Adrenal gland (tissue), 12 donors: ENCODE measurements around the gene VCAM1. TPM values are rescaled to one million over a fixed set of nuclear protein-coding genes. Genes with fewer than 3 reads are reported as not detected.
"Not testable (repeated sequence)": the region's sequence is repeated elsewhere in the genome, so short reads cannot be mapped to it uniquely, and the experiment has no call there.

ENCODE experiments used
- DNase-seq, 7 donors: peaks; one replicate each; pipeline ENCODE4 v3.0.0-alpha.2; 2019 to 2020
- H3K27ac ChIP-seq, 5 donors: fragments of 200-600 bp; sonication (generic) in 4 of 5; 1 replicate in 3 of 5; 2 replicates in 2 of 5; pipeline versions ENCODE4 v1.5.1 to v1.8.0; 2016 to 2020; ENCODE audit warnings: mild to moderate bottlenecking in 1 of 5
- H3K27me3 ChIP-seq: fragments of 200-600 bp; 2 replicates; pipeline ENCODE4 v1.8.0; 2021
- H3K36me3 ChIP-seq, 2 donors: fragments of 200-600 bp; replicated peaks in 1 of 2; 1 replicate in 1 of 2; 2 replicates in 1 of 2; pipeline versions ENCODE4 v1.5.1 to v1.8.0; 2018 to 2022
- H3K4me1 ChIP-seq, 2 donors: fragments of 200-600 bp; replicated peaks in 1 of 2; 1 replicate in 1 of 2; 2 replicates in 1 of 2; pipeline versions ENCODE4 v1.5.1 to v1.8.0; 2018 to 2021
- H3K4me3 ChIP-seq, 4 donors: fragments of 200-600 bp; sonication (generic) in 3 of 4; one replicate each; pipeline ENCODE4 v1.5.1; 2016 to 2018
- H3K9me3 ChIP-seq, 3 donors: fragments of 200-600 bp; sonication (generic) in 1 of 3; replicated peaks in 1 of 3; 1 replicate in 2 of 3; 2 replicates in 1 of 3; pipeline versions ENCODE4 v1.5.1 to v1.8.0; 2016 to 2021
- POLR2A ChIP-seq, 2 donors: fragments of 450-650 bp; IDR thresholded peaks; one replicate each; pipeline ENCODE4 v1.6.1; 2017; ENCODE audit warnings: antibody characterized with exemption in 2 of 2, mild to moderate bottlenecking in 2 of 2, moderate library complexity in 1 of 2
- WGBS, 4 donors: extraction: QIAGEN DNeasy Blood & Tissue Kit in 2 of 4; methylation state at CpG; one replicate each; pipeline versions ENCODE4 v1.1.5 to v1.1.7; 2013 to 2017; 5-methylcytosine and 5-hydroxymethylcytosine counted together
- intact Hi-C, 2 donors: fragments of 100-400 bp; cut with DNase I; formaldehyde crosslinking; loops; one replicate each; pipeline versions ENCODE4 v1.14.1 to v1.15.0; 2022 to 2023
- polyA plus RNA-seq, 3 donors: library from polyadenylated mRNA; stranded (reverse); fragments of 200-250 nt in 2 of 3; fragments of 350-450 nt in 1 of 3; fragmentation: Illumina TruSeq in 1 of 3; extraction: RNeasy Lipid Tissue Mini Kit (QIAGEN cat#74804) in 1 of 3; gene quantifications; one replicate each; pipeline ENCODE4 v1.2.3, GENCODE V29; 2013 to 2014
- total RNA-seq, 9 donors: library from RNA; depleted of rRNA in 4 of 9; stranded (reverse); fragments of >200 nt in 4 of 9; fragments of 120-200 nt in 1 of 9; fragmentation: NEBNext Ultra II Directional in 1 of 9; extraction: Animal tissue kit (Norgen Biotek cat#: 25700) in 1 of 9; gene quantifications; one replicate each; pipeline versions ENCODE4 v1.1.0 to v1.2.4, GENCODE V29; 2013 to 2023
- TF ChIP-seq, protein P1 (sequence below), 6 experiments: fragments of 450-650 bp in 4 of 6; fragments of 200-600 bp in 2 of 6; sonication (generic) in 1 of 6; IDR thresholded peaks; 1 replicate in 5 of 6; 2 replicates in 1 of 6; pipeline versions ENCODE4 v1.5.1 to v1.8.0; 2016 to 2021; ENCODE audit warnings: antibody characterized with exemption in 6 of 6, mild to moderate bottlenecking in 2 of 6, moderate library complexity in 1 of 6
- donor health status: healthy with polysubstance abuse.
- donor health status: Bipolar disorder and iron deficiency.
- donor health status: DM: yes; HTN: yes; CAD: no.
- donor health status: DM: no; HTN: no; CAD: no.
- donor health status: DM: no; HTN: no; CAD: no.
- donor health status: DM: yes; HTN: yes; CAD: no.

The VCAM1 gene
- total and polyA plus RNA-seq, 12 donors = 32.3 to 233 (median 78.3) TPM

DNA sequence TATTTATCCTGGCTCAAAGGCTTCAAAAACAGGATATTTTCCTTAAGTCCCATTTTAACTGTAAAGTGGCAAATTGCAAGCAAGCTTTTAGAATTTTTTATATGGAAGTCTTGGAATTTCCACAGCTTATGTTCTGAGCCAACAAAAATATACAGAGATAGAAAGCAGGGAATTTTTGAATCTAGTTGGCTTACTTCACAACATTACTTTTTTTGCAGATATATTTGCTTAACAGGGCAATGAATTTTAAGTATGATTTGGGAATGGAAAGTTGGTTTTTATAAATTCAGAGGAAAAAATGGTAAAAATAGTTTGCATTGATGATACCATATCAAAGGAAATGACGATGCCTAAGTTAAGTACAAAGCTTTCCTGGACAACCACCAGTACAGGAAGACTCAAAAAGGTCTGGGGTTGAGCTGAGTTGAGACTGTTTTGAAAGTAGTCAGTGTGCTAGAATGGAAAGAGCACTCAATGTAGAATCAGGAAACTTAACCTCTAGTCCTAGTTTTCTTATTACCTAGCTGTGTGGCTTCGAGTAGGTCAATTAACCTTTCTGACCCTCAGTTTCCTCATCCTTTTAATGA lies 11.0 kb upstream of the VCAM1 start:
- no peaks in the 10 kb centered on the region for H3K27me3 ChIP-seq
- TF ChIP-seq, protein P1, sequence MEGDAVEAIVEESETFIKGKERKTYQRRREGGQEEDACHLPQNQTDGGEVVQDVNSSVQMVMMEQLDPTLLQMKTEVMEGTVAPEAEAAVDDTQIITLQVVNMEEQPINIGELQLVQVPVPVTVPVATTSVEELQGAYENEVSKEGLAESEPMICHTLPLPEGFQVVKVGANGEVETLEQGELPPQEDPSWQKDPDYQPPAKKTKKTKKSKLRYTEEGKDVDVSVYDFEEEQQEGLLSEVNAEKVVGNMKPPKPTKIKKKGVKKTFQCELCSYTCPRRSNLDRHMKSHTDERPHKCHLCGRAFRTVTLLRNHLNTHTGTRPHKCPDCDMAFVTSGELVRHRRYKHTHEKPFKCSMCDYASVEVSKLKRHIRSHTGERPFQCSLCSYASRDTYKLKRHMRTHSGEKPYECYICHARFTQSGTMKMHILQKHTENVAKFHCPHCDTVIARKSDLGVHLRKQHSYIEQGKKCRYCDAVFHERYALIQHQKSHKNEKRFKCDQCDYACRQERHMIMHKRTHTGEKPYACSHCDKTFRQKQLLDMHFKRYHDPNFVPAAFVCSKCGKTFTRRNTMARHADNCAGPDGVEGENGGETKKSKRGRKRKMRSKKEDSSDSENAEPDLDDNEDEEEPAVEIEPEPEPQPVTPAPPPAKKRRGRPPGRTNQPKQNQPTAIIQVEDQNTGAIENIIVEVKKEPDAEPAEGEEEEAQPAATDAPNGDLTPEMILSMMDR (IDR thresholded peaks at IDR 0.05) = no peak
- no peak for TF ChIP-seq POLR2A (IDR thresholded peaks at IDR 0.05)
- H3K9me3 ChIP-seq = no peaks in the 10 kb centered on the region
- 45 to 56% (median 53%) methylated on average over 2 of the region's 2 CpGs for WGBS, 4 donors
- no peak for DNase-seq
- no peaks in the 10 kb centered on the region for H3K36me3 ChIP-seq
- H3K4me3 ChIP-seq = no peak overlapping the region
- intact Hi-C loops = loop anchor here in 1 of 2 donors (10.0 kb wide), 1 partner anchor 64 kb away; no protein-coding TSS in a partner anchor
- peak overlapping the region in 1 of 5 donors; percentile 51 for H3K27ac ChIP-seq
- H3K4me1 ChIP-seq = peaks cover 22 to 46% of the 10 kb centered on the region in 2 donors

DNA sequence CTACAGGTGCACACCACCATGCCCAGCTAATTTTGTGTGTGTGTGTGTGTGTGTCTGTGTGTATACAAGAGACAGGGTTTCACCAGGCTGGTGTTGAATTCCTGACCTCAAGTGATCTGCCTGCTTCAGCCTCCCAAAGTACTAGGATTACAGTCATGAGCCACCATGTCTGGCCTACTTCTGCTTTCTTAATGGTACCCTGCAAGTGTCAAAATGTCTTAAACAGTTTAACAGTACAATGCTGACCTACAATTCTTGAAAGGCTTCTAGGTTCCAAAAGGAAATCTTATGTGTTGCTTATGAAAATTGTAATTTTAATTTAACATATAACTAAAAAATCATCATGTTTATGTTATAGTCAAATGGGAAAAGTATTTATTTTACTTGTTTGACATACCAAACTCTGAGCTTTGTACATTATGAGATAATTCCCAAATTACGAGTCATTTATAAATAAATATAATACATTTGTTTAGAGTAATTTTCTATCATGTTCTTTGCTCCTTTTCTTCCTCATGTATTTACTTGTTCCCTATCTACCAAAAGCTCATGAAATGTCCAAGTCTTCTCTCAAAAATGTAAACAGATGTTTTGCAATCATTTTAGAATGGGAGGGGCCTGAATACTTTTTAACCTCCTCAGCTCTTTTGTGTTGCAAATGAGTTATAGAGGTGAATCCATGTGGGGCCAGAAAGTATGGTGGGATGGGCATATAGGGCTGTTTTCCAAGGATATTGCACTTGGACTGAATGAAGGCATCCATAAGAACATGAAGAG lies 8.4 kb upstream of the VCAM1 start:
- no peak overlapping the region for H3K4me3 ChIP-seq
- peaks cover 14 to 47% of the 10 kb centered on the region in 2 donors for H3K4me1 ChIP-seq
- TF ChIP-seq POLR2A (IDR thresholded peaks at IDR 0.05) = no peak
- TF ChIP-seq, protein P1 (IDR thresholded peaks at IDR 0.05) = no peak
- no peaks in the 10 kb centered on the region for H3K27me3 ChIP-seq
- H3K27ac ChIP-seq = no peak overlapping the region
- 78 to 86% (median 81%) methylated on average over 1 of the region's 1 CpG for WGBS, 4 donors
- intact Hi-C loops = no loop called here
- no peaks in the 10 kb centered on the region for H3K36me3 ChIP-seq
- no peaks in the 10 kb centered on the region for H3K9me3 ChIP-seq
- no peak for DNase-seq

DNA sequence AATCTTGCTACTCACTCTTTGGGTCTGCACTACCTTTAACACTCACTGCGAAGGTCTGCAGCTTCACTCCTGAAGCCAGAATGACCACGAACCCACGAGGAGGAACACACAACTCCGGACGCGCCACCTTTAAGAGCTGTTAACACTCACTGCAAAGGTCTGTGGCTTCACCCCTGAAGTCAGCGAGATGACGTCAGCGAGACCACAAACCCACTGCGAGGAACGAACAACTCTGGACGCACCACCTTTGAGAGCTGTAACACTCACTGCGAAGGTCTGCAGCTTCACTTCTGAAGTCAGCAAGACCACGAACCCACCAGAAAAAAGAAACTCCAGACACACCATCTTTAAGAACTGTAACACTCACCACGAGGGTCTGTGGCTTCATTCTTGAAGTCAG lies 6.5 kb upstream of the VCAM1 start:
- H3K9me3 ChIP-seq, H3K4me3 ChIP-seq, H3K36me3 ChIP-seq, H3K27ac ChIP-seq, intact Hi-C loops, H3K27me3 ChIP-seq: not testable (repeated sequence)
- H3K4me1 ChIP-seq = peaks cover 0 to 29% of the 10 kb centered on the region in 2 donors
- 87 to 95% (median 88%) methylated on average over 15 of the region's 15 CpGs for WGBS, 4 donors
- peak in 1 of 7 donors; percentile 56 for DNase-seq

DNA sequence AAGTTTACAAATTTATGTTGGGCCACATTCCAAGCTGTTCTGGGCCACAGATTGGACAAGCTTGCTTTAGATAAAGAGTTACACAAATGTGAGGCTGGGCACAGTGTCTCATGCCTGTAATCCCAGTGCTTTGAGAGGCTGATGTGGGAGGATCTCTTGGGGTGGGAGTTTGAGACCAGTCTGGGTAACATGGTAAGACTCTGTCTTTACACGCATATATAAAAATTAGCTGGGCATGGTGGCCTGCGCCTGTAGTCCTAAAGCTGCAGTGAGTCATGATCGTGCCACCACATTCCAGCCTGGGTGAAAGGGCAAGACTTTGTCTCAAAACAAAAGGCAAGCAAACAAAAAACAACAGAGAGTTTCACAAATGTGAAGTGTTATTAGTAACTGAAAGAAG lies 5.9 kb upstream of the VCAM1 start:
- H3K36me3 ChIP-seq = no peaks in the 10 kb centered on the region
- no peak overlapping the region for H3K27ac ChIP-seq
- H3K4me1 ChIP-seq = peaks cover 0 to 26% of the 10 kb centered on the region in 2 donors
- TF ChIP-seq POLR2A (IDR thresholded peaks at IDR 0.05) = no peak
- TF ChIP-seq, protein P1 (IDR thresholded peaks at IDR 0.05) = no peak
- H3K4me3 ChIP-seq = no peak overlapping the region
- intact Hi-C loops = no loop called here
- H3K27me3 ChIP-seq = no peaks in the 10 kb centered on the region
- peak in 1 of 7 donors; percentile 25 for DNase-seq
- 82 to 86% (median 84%) methylated on average over 3 of the region's 3 CpGs for WGBS, 4 donors
- no peaks in the 10 kb centered on the region for H3K9me3 ChIP-seq
